Measurements from ENCODE around the gene CAMKK2.
A peak's percentile ranks its signal among the peaks of the same experiment; 100 is the strongest.
"Not testable (repeated sequence)": the region's sequence is repeated elsewhere in the genome, so short reads cannot be mapped to it uniquely, and the experiment has no call there.

Gene CAMKK2

GRCh38 chr12:121205491-121205890, 91.0 kb downstream of the CAMKK2 start:
- TF ChIP-seq CTCF (IDR thresholded peaks at IDR 0.05): no peak

GRCh38 chr12:121203482-121203881, 93.0 kb downstream of the CAMKK2 start:
- Histone ChIP-seq H3K4me3 (no peak overlapping the region), H3K27ac (no peak overlapping the region)
- DNase-seq (ENCODE audit: low spot score): no peak
- TF ChIP-seq CTCF (IDR thresholded peaks at IDR 0.05): no peak

More at GRCh38 chr12:121205491-121205890, 91.0 kb downstream of the CAMKK2 start:
- H3K4me3 ChIP-seq: no peak overlapping the region
- DNase-seq (ENCODE audit: low spot score): no peak
- H3K27ac ChIP-seq: no peak overlapping the region

GRCh38 chr12:121202407-121203355, 93.8 kb downstream of the CAMKK2 start:
- no peak overlapping the region for H3K4me3 ChIP-seq
- no peak for TF ChIP-seq CTCF (IDR thresholded peaks at IDR 0.05)
- no peak overlapping the region for H3K27ac ChIP-seq
- no peak for DNase-seq (ENCODE audit: low spot score)

- not testable (repeated sequence) for H3K4me3 ChIP-seq; H3K27ac ChIP-seq; DNase-seq (ENCODE audit: low spot score)
Measured at GRCh38 chr12:121201140-121201539, 95.4 kb downstream of the CAMKK2 start.

- no peak overlapping the region for H3K27ac ChIP-seq
- no peak for TF ChIP-seq CTCF (IDR thresholded peaks at IDR 0.05)
- H3K4me3 ChIP-seq: no peak overlapping the region
- no peak for DNase-seq (ENCODE audit: low spot score)
Measured at GRCh38 chr12:121198949-121199348, 97.6 kb downstream of the CAMKK2 start.

GRCh38 chr12:121196902-121197301, 99.6 kb downstream of the CAMKK2 start:
- Histone ChIP-seq H3K4me3 (no peak overlapping the region), H3K27ac (peak overlapping the region in 1 of 2 donors; percentile 58)
- DNase-seq (ENCODE audit: low spot score): no peak
- no peak for TF ChIP-seq CTCF (IDR thresholded peaks at IDR 0.05)

GRCh38 chr12:121191151-121191550, 105.4 kb downstream of the CAMKK2 start:
- DNase-seq (ENCODE audit: low spot score): no peak
- H3K27ac ChIP-seq: peak overlapping the region; percentile 52 to 72
- H3K4me3 ChIP-seq: no peak overlapping the region
- TF ChIP-seq CTCF (IDR thresholded peaks at IDR 0.05): no peak
